ENCODE results near the gene HMGCL.
"Not testable (repeated sequence)": the region's sequence is repeated elsewhere in the genome, so short reads cannot be mapped to it uniquely, and the experiment has no call there.

The HMGCL gene

DNA sequence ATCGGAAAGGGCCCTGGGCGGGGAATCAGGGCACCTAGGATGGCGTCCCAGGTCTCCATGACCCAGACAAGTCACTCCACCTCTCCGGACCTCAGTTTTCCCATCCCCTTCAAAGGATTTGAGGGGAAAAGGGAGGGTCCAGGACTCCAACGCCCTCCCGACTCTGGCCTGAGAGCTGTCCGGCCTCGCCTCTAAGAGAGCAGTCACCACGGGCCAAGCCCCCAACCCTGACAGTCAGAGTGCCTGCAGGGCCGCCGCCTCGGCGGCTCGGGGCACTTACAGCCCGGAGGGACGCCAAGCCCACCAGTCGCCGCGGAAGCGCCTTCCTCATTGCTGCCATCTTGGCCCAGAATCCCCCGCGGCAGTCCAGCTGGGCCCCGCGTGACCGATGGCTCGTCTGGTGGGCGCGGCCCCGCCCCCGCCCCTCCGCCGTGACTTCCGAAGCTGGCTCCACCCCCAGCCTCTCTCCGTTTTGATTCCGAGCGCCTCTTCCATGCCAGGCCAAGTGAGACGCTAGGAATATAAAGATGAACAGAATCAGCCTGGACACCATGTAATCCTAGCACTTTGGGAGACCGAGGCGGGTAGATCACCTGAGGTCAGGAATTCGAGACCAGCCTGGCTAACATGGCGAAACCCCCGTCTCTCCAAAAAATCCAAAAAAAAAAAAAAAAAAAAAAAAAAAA is at the start of gene HMGCL:
TSS of gene HMGCL (minus strand) at position 354 of the 686 bp plus-strand sequence. CDS start at position 340, 14 bp downstream.
- DNase-seq (ENCODE audit: low spot score) = peak; percentile 90

DNA sequence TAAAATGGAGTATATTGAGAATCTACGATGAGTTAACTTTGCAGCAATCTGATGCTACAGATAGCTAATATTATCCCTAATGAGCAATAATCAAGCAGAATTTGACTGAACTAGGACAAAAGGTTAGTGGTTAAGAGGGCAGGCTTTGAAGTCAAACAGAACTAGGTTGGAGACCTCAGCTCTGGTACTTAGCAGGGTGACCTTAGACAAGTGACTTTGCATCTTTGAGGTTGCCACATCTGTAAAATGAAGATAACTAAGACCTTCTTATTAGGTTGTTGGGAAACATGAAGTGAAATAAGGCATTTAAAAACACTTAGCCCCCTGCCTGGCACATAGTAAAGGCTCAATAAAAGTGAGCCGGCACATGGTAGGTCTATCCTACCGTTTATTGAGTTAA is 47.2 kb upstream of the HMGCL start:
- DNase-seq (ENCODE audit: low spot score) = no peak

DNA sequence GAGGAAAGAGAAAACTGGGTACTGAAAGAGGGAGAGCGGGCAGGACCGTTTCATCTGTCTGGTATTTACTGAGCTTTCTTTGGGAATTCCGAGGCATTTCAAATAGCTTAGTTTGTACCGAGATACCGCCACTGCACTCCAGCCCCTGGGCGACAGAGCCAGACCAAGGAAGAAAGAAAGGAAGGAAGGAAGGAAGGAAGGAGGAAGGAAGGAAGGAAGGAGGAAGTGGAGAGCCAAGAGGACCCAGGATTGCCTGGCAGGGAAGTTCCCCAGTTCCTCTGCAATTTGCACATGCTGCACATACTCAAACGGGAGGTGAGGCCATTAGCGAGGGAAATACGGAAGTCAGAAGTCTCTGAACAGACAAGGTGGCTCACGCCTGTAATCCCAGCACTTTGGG is 43.8 kb upstream of the HMGCL start:
- DNase-seq (ENCODE audit: low spot score) = no peak

DNA sequence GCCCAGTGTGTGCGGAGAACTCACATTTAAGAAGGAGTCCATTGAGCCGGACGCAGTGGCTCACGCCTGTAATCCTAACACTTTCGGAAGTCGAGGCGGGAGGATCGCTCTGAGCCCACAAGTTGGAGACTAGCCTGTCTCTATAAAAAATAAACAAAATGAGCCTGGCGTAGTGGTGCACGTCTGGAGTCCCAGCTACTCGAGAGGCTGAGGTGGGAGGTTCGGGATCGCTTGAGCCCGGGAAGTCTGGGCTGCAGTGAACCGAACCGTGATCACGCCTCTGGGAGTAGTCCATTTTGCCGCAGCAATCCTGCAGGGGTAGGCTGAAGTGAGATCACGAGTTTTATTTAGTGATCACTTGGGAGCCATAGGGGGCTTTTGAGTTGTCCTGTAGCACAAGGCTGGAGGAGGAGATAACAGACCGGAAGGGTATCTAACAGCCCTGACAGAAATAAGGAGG is 43.4 kb upstream of the HMGCL start:
- DNase-seq (ENCODE audit: low spot score) = no peak

DNA sequence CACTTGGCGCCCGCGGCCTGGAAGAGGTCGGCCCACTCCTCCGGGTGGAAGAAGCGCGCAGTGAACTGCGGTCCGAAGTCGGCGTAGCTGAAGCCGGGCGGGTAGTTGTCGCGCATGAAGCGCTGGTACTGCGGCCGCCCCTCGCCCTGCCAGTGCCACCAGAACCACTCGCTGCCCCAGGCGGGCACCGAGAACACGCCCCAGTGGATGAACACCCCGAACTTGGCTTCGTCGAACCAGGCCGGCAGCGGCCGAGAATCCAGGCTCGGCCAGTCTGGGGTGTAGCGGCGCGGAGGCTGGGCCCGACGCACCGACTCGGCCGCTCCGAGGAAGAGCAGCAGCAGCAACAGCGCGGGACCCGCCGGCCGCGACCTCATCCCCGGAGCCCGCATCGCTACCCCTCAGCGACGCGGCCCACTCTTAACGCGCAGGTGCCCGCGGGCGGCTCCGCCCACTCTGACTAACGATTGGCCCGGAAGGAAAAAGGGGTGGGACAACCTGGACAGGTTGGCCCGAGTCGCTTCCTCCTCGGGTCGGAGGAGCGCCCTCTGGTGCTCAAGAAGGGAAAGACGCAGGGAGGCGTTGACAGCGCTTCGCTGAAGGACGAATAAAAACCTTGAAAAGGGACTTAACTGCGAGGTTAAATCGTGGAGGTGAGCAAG is 42.8 kb upstream of the HMGCL start, which contains the start of gene FUCA1:
TSS of gene FUCA1 (minus strand) at position 396 of the 662 bp plus-strand sequence. CDS start at position 392, 4 bp downstream.
- DNase-seq (ENCODE audit: low spot score) = peak; percentile 89

DNA sequence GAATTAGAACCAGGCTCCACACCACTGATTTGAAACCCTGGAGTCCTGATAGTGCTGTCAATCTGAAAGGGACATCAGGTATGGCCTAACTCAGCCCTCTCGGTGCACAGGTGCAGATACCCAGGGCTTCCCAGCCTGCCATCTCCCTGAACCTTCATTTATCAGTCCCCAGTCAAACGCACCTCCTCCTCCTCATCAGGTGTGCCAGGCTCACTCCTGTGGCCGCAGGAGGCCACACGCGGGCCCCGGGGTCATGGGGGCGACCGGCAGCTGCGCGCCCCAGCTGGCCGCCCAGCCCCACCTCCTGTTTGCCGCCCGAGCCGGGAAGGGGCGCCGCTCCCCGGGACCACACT is 42.3 kb upstream of the HMGCL start:
- DNase-seq (ENCODE audit: low spot score) = no peak

DNA sequence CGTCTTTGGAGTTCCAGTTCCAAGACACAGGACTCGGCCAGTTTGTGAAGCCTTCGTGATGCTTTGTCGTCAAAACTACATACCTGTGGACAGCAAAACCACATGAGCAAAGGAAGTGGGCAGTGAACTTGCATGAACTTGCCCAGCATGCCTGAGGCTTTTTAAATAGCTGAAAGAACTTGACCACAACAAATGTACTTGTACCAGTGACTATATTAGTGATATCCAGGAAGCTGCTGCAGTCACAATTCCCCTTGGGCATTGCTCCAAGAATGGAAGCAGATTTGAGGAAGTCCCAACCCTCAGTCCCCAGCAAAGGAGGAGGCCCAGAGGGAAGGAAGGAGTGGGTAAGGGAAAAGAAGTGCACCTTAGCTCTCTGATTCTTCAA is 40.3 kb upstream of the HMGCL start:
- DNase-seq (ENCODE audit: low spot score) = no peak

DNA sequence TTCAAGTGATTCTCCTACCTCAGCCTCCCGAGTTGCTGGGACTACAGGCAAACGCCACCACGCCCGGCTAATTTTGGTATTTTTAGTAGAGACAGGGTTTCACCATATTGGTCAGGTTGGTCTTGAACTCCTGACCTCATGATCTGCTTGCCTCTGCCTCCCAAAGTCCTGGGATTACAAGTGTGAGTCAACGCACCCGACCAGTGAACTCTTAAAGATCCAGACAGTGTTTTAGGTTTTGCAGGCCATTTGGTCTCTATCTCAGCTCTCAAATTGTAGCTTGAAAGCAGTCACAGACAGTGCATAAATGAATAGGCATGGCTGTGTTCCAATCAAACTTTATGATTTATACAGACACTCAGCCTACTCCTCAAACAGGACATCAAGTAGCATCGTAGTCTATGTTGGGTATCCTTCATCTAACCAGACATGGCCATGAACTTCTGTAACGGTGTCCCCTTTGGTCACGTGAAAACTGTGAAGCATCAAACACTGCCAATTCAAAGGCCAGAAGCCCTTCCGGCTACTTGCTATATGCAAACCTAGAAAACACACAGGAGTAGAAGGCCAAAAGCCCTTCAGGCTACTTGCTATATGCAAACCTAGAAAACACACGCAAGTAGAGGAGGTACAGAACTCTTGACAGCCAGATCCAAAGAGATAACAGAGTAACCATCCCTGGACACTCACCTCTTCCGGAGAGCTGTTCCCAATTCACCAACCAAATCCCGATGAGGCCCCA is 39.7 kb upstream of the HMGCL start:
- no peak for DNase-seq (ENCODE audit: low spot score)

DNA sequence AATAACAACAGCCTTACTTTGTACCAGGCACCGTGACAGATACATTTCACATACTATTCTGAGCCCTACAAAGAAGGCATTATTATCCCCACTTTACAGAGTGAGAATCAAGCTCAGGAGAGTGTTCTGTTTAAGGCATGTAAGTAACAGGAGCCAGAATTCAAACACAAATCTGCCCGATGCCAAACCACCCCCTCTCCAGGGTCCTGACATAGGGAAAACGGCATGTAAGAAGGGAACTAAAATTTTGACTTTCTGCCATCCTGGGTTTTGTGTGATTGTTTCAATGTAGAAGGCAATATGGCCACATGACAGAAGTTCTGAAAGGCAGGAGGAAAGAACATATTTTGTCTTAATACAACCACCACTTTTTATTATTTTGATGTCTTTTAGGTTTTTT is 37.4 kb upstream of the HMGCL start:
- no peak for DNase-seq (ENCODE audit: low spot score)

DNA sequence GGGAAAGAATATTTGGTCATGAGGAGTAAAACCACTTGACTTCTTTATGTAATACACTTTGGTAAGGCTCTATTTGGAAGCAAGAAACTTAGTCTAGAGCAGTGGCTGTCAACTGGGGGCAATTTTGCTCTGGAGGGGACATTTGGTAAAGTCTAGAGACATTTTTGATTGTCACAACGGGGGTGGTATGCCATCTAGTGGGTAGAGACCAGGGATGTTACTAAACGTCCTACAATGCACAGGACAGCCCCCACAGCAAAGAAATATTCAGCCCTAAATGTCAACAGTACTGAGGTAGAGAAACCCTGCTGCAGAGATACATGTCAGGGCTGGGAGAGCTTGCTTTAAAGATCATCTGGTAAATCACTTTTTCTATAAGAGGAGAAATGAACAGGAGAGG is 29.3 kb upstream of the HMGCL start:
- peak; percentile 37 for DNase-seq (ENCODE audit: low spot score)

DNA sequence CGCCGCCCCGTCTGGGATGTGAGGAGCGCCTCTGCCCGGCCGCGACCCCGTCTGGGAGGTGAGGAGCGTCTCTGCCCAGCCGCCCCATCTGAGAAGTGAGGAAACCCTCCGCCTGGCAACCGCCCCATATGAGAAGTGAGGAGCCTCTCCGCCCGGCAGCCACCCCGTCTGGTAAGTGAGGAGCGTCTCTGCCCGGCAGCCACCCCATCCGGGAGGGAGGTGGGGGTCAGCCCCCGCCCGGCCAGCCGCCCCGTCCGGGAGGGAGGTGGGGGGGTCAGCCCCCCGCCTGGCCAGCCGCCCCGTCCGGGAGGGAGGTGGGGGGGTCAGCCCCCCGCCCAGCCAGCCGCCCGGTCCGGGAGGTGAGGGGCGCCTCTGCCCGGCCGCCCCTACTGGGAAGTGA is 27.9 kb upstream of the HMGCL start:
- not testable (repeated sequence) for DNase-seq (ENCODE audit: low spot score)

DNA sequence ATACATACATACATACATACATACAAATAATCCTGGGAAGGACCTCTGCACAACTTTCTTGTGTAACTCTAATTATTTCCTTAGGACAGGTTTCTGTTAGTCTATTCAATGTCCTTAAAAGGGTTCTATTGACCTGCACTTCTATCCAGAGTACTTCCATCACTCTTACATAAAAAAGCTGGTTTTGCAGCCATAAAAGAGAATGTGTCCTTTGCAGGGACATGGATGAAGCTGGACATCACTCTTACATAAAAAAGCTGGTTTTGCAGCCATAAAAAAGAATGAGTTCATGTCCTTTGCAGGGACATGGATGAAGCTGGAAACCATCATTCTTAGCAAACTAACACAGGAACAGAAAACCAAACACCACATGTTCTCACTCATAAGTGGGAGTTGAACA is 26.2 kb upstream of the HMGCL start:
- not testable (repeated sequence) for DNase-seq (ENCODE audit: low spot score)

DNA sequence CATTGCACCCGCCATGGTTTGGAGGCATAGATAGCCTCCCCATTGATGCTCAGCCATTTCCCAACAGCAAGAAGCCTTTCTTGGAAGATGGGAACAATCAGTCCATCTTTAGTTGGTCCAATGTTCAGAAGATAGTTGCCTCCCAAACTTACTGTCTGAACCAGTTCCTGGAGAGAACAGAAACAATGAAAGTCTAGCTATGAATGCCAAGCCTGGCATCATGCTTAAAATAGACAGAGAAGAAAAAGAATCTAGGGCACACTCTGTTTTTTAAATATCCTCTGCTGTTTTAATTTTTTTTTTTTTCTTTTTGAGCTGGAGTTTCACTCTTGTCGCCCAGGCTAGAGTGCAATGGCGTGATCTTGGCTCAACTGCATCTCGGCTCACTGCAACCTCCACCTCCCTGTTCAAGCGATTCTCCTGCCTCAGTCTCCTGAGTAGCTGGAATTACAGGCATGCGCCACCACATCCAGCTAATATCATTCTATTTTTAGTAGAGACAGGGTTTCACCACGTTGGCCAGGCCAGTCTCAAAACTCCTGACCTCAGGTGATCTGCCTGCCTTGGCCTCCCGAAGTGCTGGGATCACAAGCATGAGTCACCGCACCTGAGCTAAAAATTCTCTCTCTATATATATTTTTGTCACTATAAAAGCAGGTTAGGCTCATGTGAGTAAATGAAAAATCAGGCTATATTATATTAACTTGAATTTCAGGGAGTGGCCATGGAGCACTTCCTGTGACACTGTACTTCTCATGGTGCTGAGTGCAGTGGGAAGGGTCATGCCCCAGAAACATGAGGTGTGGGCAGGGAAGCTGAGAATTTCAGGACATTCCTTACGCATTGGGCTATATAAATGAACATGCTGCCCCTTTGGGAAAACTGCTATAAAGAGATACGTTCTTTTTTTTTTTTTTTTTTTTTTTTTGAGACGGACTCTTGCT is 23.7 kb upstream of the HMGCL start:
- no peak for DNase-seq (ENCODE audit: low spot score)

DNA sequence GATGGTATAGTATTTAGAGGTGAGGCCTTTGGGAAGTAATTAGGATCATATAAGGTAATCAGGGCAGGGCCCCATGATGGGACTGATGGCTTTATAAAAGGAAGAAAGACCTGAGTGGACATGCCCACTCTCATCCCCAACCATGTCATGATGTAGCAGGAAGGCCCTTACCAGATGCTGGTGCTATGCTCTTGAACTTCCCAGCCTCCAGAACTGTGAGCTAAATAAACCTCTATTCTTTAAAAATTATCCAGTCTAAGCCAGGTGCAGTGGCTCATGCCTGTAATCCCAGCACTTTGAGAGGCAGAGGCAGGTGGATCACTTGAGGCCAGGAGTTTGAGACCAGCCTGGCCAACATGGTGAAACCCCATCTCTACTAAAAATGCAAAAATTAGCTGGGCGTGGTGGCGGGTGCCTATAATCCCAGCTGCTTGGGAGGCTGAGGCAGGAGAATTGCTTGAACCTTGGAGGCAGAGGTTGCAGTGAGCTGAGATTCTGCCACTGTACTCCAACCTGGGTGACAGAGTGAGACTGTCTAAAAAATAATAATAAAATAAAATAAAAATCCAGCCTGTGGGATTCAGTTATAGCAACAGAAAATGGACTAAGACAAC is 22.4 kb upstream of the HMGCL start:
- DNase-seq (ENCODE audit: low spot score) = not testable (repeated sequence)

DNA sequence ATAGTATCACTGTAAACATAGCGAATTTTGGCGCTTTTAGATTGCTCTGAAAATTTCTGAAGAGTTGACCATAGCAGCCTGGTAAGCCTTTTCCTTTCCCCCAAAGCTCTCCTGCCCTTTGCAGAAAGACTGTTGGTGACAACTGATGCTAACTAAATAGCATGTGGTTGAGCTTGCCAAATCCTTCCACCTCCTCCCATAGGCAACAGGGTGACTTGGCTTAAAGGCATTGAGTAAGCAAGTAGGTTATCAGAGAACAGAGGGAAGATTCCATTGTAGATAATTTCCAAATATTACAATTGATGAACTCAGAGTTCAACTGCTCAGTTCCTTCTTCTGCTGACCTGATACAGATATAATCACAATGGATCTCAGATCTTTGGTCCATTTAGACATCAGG is 19.9 kb upstream of the HMGCL start:
- DNase-seq (ENCODE audit: low spot score) = no peak

DNA sequence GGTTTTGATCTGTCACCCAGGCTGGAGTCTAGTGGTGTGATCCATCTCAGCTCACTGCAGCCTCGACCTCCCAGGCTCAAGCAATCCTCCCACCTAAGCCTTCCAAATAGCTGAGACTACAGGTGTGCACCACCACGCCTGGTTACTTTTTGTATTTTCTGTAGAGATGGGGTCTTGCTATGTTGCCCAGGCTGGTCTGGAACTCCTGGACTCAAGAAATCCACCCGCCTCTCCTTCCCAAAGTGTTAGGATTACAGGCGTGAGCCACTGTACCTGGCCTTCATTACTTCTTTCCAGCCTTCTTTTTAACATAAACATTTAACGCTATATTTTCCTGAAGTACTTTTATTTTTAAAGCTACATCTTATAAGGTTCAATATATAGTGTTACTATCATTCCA is 18.4 kb upstream of the HMGCL start:
- no peak for DNase-seq (ENCODE audit: low spot score)

DNA sequence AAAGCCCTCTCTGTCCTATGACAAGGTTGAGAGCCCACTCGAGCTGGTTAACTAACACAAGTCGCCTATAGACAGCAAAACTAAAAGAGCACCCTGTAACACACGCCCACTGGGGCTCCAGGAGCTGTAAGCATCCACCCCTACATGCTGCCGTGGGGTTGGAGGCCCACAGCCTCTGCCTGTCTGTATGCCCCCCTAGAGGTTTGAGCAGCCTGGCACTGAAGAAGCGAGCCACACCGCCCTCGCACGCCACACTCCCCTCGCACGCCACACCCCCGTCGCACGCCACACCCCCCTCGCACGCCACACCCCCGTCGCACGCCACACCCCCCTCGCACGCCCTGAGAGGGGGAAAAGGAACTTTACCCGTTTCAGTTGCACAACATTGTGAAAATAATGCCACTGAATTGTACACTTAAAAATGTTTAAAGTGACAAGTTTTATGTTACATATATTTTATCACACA is 13.2 kb upstream of the HMGCL start:
- DNase-seq (ENCODE audit: low spot score) = peak; percentile 53

DNA sequence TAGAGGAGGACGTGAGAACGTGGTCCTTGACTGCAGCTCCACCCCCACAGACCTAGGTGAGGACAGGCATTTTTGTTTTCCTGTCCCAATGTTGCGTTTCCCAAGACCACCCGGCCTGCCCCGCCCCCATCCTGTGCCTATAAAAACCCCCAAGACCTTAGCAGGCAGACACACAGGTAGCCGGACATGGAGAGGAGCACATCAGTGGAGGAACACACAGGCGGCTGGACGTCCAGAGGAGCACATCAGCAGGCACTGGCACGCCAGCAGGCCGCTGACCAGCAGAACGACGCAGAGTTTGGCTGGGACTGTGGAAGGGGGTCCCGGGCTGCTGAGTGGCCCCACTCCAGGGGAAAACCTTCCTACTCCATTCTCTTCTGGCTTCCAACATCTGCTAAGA is 12.7 kb upstream of the HMGCL start:
- no peak for DNase-seq (ENCODE audit: low spot score)

DNA sequence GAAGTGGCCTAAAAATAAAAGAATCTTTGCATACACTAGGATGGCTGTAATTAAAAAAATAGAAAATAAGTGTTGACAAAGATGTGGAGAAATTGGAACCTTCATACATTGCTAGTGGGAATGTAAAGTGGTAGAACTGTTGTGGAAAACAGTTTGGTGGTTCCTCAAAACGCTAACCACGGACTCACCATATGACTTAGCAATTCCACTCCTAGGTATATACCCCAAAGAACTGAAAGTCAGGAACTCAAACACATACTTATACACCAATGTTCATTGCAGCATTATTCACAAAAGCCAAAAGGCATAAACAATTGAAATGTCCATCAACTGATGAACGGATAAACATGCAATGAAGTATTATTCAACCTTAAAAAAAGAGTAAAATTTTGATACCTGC is 10.8 kb upstream of the HMGCL start:
- DNase-seq (ENCODE audit: low spot score) = no peak

DNA sequence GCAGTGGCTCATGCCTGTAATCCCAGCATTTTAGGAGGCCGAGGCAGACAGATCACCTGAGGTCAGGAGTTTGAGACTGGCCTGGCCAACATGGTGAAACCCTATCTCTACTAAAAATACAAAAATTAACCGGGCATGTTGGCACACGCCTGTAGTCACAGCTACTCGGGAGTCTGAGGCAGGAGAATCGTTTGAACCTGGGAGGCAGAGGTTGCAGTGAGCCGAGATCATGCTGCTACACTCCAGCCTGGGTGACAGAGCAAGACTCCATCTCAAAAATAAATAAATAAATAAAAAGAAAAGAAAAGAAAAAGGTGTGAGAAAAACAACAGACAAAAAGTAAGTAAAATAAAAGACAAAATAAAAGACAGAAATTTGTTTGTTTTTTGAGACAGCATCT is 8.9 kb upstream of the HMGCL start:
- DNase-seq (ENCODE audit: low spot score) = not testable (repeated sequence)

DNA sequence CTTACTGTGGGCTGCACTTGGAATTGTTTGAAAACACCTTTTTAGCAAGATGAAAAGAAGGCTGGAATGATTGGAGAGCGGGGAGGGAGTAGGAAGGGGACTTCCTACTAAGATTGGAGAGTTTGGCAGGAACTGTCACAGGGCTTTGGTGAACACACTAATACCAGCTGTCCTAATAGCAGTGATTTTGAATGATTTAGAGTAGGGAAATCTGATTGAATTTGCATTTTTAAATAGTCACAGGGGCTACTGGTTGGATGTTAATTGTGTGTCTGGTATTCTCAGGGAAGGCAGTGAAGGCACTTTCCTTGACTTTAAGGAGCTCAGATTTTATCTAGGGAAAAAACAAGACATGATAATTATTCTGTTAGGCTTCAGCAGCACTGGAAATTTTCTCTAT is 2.5 kb upstream of the HMGCL start:
- DNase-seq (ENCODE audit: low spot score) = no peak

Data from RKO (cell line).